ENCODE data around the gene BPGM.
"Not testable (repeated sequence)": the region's sequence is repeated elsewhere in the genome, so short reads cannot be mapped to it uniquely, and the experiment has no call there.

The BPGM gene

DNA sequence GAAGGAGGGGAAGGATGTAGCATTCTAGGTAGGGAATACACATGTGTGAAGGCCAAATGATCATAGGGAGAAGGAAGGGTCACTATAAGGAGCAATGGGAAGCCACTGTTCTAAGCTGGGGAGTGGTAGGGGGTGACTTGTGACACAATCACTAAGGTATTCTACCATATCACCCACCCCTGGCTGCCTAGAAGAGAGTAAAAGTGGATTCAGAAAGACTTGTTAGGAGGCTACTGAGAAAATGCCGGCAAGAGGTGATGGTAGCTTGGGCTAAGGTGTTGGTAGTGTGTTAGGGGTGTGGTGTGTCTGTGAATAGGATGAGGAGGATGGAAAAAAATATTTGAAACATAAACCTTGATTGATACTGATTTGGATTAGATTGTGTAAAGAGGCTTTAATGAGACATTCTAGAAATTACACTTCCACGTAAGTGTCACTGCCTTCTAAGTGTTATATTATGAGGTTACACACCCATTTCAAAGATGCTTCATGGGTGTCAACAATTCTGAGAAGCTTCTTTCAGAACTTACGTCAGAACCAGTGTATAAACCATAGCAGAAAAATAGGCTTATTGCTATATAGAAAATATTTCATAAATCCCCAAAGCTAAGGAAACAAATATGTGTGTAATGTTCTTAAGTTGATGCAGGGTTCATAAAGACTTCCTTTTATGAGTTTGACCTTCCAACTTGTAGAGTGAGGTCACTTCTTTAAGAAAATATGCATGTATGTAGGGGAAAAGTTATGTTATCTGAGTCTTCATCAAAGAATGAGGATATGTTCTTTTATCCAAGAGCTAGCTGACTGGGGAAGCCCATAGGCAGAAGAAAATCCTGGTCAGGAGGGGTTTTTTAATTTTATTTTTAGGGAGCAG is 5.6 kb upstream of the BPGM start:
- Mint-ChIP-seq H3K9me3 (no peaks in the 10 kb centered on the region), H3K27me3 (ENCODE audit: low read depth) (peaks cover 10% of the 10 kb centered on the region), H3K4me1 (peaks cover 3% of the 10 kb centered on the region), H3K27ac (no peak overlapping the region), H3K36me3 (ENCODE audit: low read depth) (no peaks in the 10 kb centered on the region), H3K4me3 (no peak overlapping the region)
- TF ChIP-seq, protein P1, sequence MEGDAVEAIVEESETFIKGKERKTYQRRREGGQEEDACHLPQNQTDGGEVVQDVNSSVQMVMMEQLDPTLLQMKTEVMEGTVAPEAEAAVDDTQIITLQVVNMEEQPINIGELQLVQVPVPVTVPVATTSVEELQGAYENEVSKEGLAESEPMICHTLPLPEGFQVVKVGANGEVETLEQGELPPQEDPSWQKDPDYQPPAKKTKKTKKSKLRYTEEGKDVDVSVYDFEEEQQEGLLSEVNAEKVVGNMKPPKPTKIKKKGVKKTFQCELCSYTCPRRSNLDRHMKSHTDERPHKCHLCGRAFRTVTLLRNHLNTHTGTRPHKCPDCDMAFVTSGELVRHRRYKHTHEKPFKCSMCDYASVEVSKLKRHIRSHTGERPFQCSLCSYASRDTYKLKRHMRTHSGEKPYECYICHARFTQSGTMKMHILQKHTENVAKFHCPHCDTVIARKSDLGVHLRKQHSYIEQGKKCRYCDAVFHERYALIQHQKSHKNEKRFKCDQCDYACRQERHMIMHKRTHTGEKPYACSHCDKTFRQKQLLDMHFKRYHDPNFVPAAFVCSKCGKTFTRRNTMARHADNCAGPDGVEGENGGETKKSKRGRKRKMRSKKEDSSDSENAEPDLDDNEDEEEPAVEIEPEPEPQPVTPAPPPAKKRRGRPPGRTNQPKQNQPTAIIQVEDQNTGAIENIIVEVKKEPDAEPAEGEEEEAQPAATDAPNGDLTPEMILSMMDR (IDR thresholded peaks at IDR 0.05; ENCODE audit: unreplicated experiment in 3 of 3): no peak

DNA sequence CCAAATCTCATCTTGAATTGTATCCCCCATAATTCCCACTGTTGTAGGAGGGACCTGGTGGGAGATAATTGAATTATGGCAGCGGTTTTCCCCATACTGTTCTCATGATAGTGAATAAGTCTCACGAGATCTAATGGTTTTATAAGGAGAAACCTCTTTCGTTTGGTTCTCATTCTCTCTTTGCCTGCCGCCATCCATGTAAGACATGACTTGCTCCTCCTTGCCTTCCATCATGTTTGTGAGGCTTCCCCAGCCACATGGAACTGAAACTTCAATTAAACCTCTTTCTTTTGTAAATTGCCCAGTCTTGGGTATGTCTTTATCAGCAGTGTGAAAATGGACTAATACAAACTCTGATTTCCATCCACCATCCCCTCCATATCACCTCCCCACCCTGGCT is 4.7 kb upstream of the BPGM start:
- H3K4me1 Mint-ChIP-seq; H3K27ac Mint-ChIP-seq; H3K36me3 Mint-ChIP-seq (ENCODE audit: low read depth); H3K4me3 Mint-ChIP-seq; H3K9me3 Mint-ChIP-seq: not testable (repeated sequence)
- H3K27me3 Mint-ChIP-seq (ENCODE audit: low read depth): peaks cover 10% of the 10 kb centered on the region

DNA sequence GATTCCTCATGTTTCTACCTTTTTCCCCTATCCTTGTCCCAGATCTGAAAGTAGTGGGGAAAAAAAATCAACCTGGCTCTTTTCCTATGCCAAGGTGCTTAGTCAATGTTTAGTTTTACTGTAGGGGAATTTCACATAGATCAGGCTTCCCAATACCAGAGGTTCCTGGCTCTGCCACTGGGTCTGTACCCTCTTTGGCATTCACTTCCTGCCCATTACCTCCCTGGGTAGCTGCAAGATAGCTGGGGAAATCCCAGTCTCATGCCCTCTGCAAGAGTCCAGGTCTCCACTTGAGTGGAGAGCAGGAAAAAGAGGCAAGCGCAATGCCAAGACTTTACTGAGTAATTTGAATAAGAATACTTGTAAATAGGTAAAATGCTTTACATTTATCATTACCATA is 3.5 kb upstream of the BPGM start:
- peak overlapping the region in 1 of 3 experiments; percentile 55 for H3K4me3 Mint-ChIP-seq
- H3K27me3 Mint-ChIP-seq (ENCODE audit: low read depth): peaks cover 10% of the 10 kb centered on the region
- peaks cover 3% of the 10 kb centered on the region for H3K4me1 Mint-ChIP-seq
- H3K9me3 Mint-ChIP-seq: no peaks in the 10 kb centered on the region
- H3K27ac Mint-ChIP-seq: no peak overlapping the region
- TF ChIP-seq, protein P1 (IDR thresholded peaks at IDR 0.05; ENCODE audit: unreplicated experiment in 3 of 3): no peak
- no peaks in the 10 kb centered on the region for H3K36me3 Mint-ChIP-seq (ENCODE audit: low read depth)

DNA sequence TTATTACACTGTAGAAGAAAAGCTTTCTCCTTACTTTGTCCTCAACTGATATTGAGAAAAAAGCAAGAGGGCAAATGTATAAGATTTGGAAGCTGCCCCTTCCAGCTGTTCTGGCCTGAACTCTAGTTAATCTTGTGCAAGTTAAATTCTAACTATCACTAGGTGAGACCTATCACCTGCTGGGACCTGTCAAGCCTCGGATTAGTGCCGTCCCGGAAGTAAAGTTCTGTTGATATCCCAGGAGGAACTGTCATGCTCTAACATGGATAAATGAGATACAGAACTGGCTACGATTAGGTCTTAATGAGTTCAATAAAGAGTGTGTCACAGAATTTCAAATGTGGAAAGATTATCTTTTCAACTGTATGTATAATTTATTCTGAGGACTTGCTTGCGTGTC is 1.2 kb upstream of the BPGM start:
- H3K4me1 Mint-ChIP-seq: peaks cover 7% of the 10 kb centered on the region
- TF ChIP-seq, protein P1 (IDR thresholded peaks at IDR 0.05; ENCODE audit: unreplicated experiment in 3 of 3): no peak
- H3K36me3 Mint-ChIP-seq (ENCODE audit: low read depth): no peaks in the 10 kb centered on the region
- peaks cover 10% of the 10 kb centered on the region for H3K27me3 Mint-ChIP-seq (ENCODE audit: low read depth)
- no peak overlapping the region for H3K27ac Mint-ChIP-seq
- H3K4me3 Mint-ChIP-seq: no peak overlapping the region
- no peaks in the 10 kb centered on the region for H3K9me3 Mint-ChIP-seq

DNA sequence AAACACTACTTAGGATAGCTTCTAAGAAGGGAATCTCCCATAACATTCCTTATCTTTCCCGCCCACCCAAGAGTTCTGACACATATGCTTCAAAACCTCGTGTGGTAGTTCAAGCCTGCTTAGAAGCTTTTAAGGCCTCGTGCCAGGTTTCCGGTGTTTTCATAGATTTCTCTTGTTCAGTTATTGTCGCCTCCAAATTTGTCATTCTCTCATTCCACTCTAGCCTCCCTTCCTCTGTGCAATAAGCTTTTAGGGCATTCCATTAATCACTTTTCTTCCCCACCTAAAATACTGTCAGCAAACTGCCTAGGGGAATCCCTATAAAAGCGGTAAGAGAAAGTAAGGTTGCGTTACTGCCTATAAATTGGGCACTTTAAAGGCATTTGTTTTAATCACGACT is 718 bp upstream of the BPGM start:
- no peak overlapping the region for H3K4me3 Mint-ChIP-seq
- no peak overlapping the region for H3K27ac Mint-ChIP-seq
- TF ChIP-seq, protein P1 (IDR thresholded peaks at IDR 0.05; ENCODE audit: unreplicated experiment in 3 of 3): no peak
- H3K27me3 Mint-ChIP-seq (ENCODE audit: low read depth): peaks cover 6% of the 10 kb centered on the region
- H3K9me3 Mint-ChIP-seq: no peaks in the 10 kb centered on the region
- H3K36me3 Mint-ChIP-seq (ENCODE audit: low read depth): no peaks in the 10 kb centered on the region
- H3K4me1 Mint-ChIP-seq: peaks cover 7% of the 10 kb centered on the region

DNA sequence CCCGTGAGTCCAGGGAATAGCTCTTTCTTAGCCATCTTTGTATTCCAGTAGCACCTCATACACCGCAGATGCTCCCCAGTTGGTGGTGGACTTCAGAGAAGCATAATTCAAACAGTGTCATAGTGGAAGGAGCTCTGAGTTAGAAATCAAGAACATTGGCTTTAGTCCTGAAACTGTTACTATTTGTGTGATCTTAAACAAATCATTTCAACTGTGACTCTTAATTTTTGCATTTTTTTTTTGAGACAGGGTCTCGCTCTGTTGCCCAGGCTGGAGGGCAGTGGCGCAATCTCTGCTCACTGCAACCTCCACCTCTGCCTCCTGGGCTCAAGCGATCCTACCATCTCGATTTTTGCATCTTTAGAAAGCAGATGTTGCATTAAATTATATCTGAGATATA is 1.8 kb downstream of the BPGM start:
- H3K27me3 Mint-ChIP-seq (ENCODE audit: low read depth): no peaks in the 10 kb centered on the region
- TF ChIP-seq, protein P1 (IDR thresholded peaks at IDR 0.05; ENCODE audit: unreplicated experiment in 3 of 3): no peak

More for the DNA sequence above, 1.8 kb downstream of the BPGM start:
- H3K9me3 Mint-ChIP-seq: no peaks in the 10 kb centered on the region
- peak overlapping the region in 1 of 3 experiments; percentile 80 for H3K4me3 Mint-ChIP-seq
- H3K36me3 Mint-ChIP-seq (ENCODE audit: low read depth): no peaks in the 10 kb centered on the region
- H3K4me1 Mint-ChIP-seq: peaks cover 7% of the 10 kb centered on the region
- H3K27ac Mint-ChIP-seq: peak overlapping the region in 2 of 3 experiments; percentile 61 to 69

Measured in nephron (organoid).